Prostate gland (tissue), 2 donors: ENCODE data around the gene GLTP.

Experiments used
- CTCF ChIP-seq, 4 experiments: fragments of 200-600 bp in 2 of 4; fragments of 450-650 bp in 2 of 4; sonication (generic) in 2 of 4; IDR thresholded peaks; 1 replicate in 3 of 4; 2 replicates in 1 of 4; pipeline ENCODE4 v1.5.1; 2016 to 2019; ENCODE audit warnings: antibody characterized with exemption in 4 of 4, mild to moderate bottlenecking in 2 of 4, moderate library complexity in 2 of 4
- POLR2AphosphoS5 ChIP-seq: sonication (generic); formaldehyde crosslinking; IDR thresholded peaks from one replicate; pipeline ENCODE4 v1.6.1; 2017; ENCODE audit warnings: antibody characterized with exemption

DNA sequence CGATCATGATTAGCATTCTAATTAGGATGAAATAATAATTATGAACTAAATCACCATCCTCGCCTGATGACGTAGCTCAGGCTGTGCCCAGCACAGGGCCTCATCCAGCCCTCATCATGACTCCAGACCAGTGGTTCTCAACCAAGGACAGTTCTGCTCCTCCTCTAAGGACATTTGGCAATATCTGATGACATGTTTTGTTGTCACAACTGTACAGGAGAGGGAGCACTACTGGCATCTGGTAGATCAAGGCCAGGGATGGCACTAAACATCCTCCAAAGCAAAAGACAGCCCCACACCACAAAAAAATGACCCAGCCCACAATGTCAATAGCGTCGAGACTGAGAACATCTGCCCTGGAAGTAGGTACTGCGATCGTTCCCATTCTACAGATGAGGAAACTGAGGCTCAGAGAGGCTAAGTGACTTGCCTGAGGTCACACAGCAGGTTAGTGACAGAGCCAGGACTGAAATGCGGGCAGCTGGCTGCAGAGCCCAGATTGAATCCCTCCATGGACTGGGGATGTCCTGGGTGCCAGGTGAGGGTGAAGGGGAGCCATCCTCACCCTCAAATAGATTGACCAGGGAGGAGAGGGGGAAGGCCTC lies 62.6 kb downstream of the GLTP start:
- TF ChIP-seq CTCF (IDR thresholded peaks at IDR 0.05) (no peak), POLR2AphosphoS5 (no peak)
